GM23338 (cell line): ENCODE results near the gene S1PR2. TPM values are rescaled to one million over a fixed set of nuclear protein-coding genes. Genes with fewer than 3 reads are reported as not detected.

Experiments used
- ATAC-seq: fragments of 200-7000 bp; cut with Tn5 transposase; 3 replicates; pipeline ENCODE4 v1.9.1; 2020
- DNase-seq: peaks from one replicate; pipeline ENCODE4 v3.0.0-alpha.2; 2015; ENCODE audit warnings: low spot score
- H2AFZ ChIP-seq: fragments of 200-600 bp; sonication (generic); 2 replicates; pipeline ENCODE4 v1.8.0; 2016; ENCODE audit warnings: antibody characterized with exemption, mild to moderate bottlenecking, moderate library complexity
- H3F3A ChIP-seq: fragments of 200-600 bp; sonication (generic); replicated peaks from 2 replicates; pipeline ENCODE4 v1.8.0; 2017; ENCODE audit warnings: antibody characterized with exemption, mixed run types, low read depth
- H3K27ac ChIP-seq: fragments of 200-600 bp; sonication (generic); 2 replicates; pipeline ENCODE4 v1.6.1; 2016; ENCODE audit warnings: low read depth
- H3K27me3 ChIP-seq: fragments of 200-600 bp; sonication (generic); 2 replicates; pipeline ENCODE4 v1.8.0; 2016; ENCODE audit warnings: mild to moderate bottlenecking, mixed run types, moderate library complexity; ENCODE audit not compliant: insufficient read depth
- H3K36me3 ChIP-seq: fragments of 200-600 bp; sonication (generic); 2 replicates; pipeline ENCODE4 v1.8.0; 2016; ENCODE audit warnings: mild to moderate bottlenecking; ENCODE audit not compliant: insufficient read depth
- H3K4me1 ChIP-seq: fragments of 200-600 bp; sonication (generic); 2 replicates; pipeline ENCODE4 v1.8.0; 2016; ENCODE audit warnings: mild to moderate bottlenecking, moderate library complexity; ENCODE audit not compliant: insufficient read depth
- H3K4me2 ChIP-seq: fragments of 200-600 bp; sonication (generic); 2 replicates; pipeline ENCODE4 v1.7.1; 2017; ENCODE audit warnings: mixed run types
- H3K4me3 ChIP-seq: fragments of 200-600 bp; sonication (generic); 2 replicates; pipeline ENCODE4 v1.6.1; 2016; ENCODE audit warnings: mixed run types
- H3K79me2 ChIP-seq: fragments of 200-600 bp; sonication (generic); replicated peaks from 2 replicates; pipeline ENCODE4 v1.8.0; 2017; ENCODE audit warnings: mild to moderate bottlenecking; ENCODE audit not compliant: insufficient read depth
- H3K9me2 ChIP-seq: fragments of 200-600 bp; sonication (generic); 2 replicates; pipeline ENCODE4 v1.8.0; 2017; ENCODE audit not compliant: insufficient read depth
- H4K20me1 ChIP-seq: fragments of 200-600 bp; sonication (generic); replicated peaks from 2 replicates; pipeline ENCODE4 v1.8.0; 2017; ENCODE audit warnings: mild to moderate bottlenecking; ENCODE audit not compliant: insufficient read depth
- H3K27ac Mint-ChIP-seq: 2 replicates; pipeline ENCODE4 v1.8.0; 2020; ENCODE audit warnings: inconsistent platforms, mild to moderate bottlenecking, moderate library complexity, mixed read lengths
- H3K27me3 Mint-ChIP-seq: 3 replicates; pipeline ENCODE4 v1.8.0; 2022; ENCODE audit warnings: low read depth, mild to moderate bottlenecking, moderate library complexity, mixed read lengths, inconsistent platforms; ENCODE audit not compliant: insufficient read depth, poor library complexity
- H3K36me3 Mint-ChIP-seq: 3 replicates; pipeline ENCODE4 v1.8.0; 2021; ENCODE audit warnings: low read depth, mild to moderate bottlenecking, inconsistent platforms, moderate library complexity, mixed read lengths
- H3K4me1 Mint-ChIP-seq: 3 replicates; pipeline ENCODE4 v1.8.0; 2020; ENCODE audit warnings: mild to moderate bottlenecking, inconsistent platforms, mixed read lengths
- H3K4me3 Mint-ChIP-seq: 3 replicates; pipeline ENCODE4 v1.8.0; 2021; ENCODE audit warnings: moderate library complexity, mild to moderate bottlenecking, inconsistent platforms, mixed read lengths
- H3K9me3 Mint-ChIP-seq: 3 replicates; pipeline ENCODE4 v1.8.0; 2020; ENCODE audit warnings: moderate library complexity, mild to moderate bottlenecking, inconsistent platforms, mixed read lengths
- CTCF ChIP-seq, 2 experiments: fragments of 200-600 bp in 1 of 2; sonication (generic) in 1 of 2; conservative IDR thresholded peaks; 2 replicates each; pipeline versions ENCODE4 v1.5.1 to v1.6.1; 2016 to 2017; ENCODE audit warnings: antibody characterized with exemption in 2 of 2, low read depth in 2 of 2, mild to moderate bottlenecking in 2 of 2, moderate library complexity in 1 of 2
- ETS1 ChIP-seq: IDR thresholded peaks from 2 replicates; pipeline ENCODE4 v1.6.1; 2016; ENCODE audit warnings: antibody characterized with exemption
- EZH2phosphoT487 ChIP-seq: fragments of 200-600 bp; sonication (generic); IDR thresholded peaks from one replicate; pipeline ENCODE4 v1.8.1; 2018; ENCODE audit warnings: antibody characterized with exemption; ENCODE audit not compliant: unreplicated experiment
- JUNB ChIP-seq: IDR thresholded peaks from one replicate; pipeline ENCODE4 v1.6.1; 2016; ENCODE audit warnings: antibody characterized with exemption; ENCODE audit not compliant: unreplicated experiment
- NANOG ChIP-seq: IDR thresholded peaks from 2 replicates; pipeline ENCODE4 v1.6.1; 2016; ENCODE audit warnings: antibody characterized with exemption, borderline replicate concordance
- POLR2AphosphoS5 ChIP-seq: IDR thresholded peaks from 2 replicates; pipeline ENCODE4 v1.6.1; 2016; ENCODE audit warnings: antibody characterized with exemption, low read depth
- STAT1 ChIP-seq: IDR thresholded peaks from one replicate; pipeline ENCODE4 v1.6.1; 2016; ENCODE audit warnings: antibody characterized with exemption; ENCODE audit not compliant: unreplicated experiment
- ZNF114 ChIP-seq: fragments of 250-450 bp; sonication (Bioruptor Pico); IDR thresholded peaks from 2 replicates; pipeline ENCODE4 v1.5.0; 2020; ENCODE audit warnings: mild to moderate bottlenecking, moderate library complexity
- ZNF331 ChIP-seq: fragments of 250-450 bp; sonication (Bioruptor Pico); IDR thresholded peaks from 2 replicates; pipeline ENCODE4 v1.5.0; 2020; ENCODE audit warnings: low read depth, mild to moderate bottlenecking, moderate library complexity
- polyA plus RNA-seq: library from polyadenylated mRNA; unstranded; fragments of >200 nt; fragmentation: Nextera tagmentation; extraction: Ambion mirVana; gene quantifications from 2 replicates; pipeline ENCODE4 v1.2.1, GENCODE V29; 2016
- total RNA-seq: library from RNA; depleted of rRNA; stranded (reverse); fragments of >200 nt; shearing (Covaris generic); gene quantifications from 2 replicates; pipeline ENCODE4 v1.2.3, GENCODE V29; 2014

The S1PR2 gene
- total and polyA plus RNA-seq, 2 experiments from 2014 or later: 9.2 to 13.9 TPM

DNA sequence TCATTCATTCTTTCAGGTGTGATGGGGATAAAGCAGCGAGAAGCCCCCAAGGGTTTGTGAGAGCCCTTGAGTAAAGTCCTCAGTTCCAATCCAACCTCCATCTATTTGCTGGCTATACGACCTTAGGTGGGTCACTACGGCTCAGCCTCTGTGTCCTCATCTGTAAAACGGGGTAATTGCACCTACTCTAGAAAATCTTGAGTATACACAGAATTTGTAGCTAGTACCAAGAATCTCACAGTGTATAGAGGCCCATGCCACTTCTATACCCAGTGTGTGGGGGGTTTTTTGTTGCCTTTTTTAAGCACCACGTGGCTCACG is 36.0 kb downstream of the S1PR2 start:
- ATAC-seq: no peak
- Histone ChIP-seq H3K4me3 (peak overlapping the region; percentile 92), H3K4me2 (peak overlapping the region; percentile 99), H3F3A (0 out of 2 replicates have a peak, but pooled peaks cover 6% of the 10 kb centered on the region), H3K27ac (no peak overlapping the region), H3K9me2 (no peaks in the 10 kb centered on the region), H3K27me3 (no peaks in the 10 kb centered on the region), H3K4me1 (peaks cover 6% of the 10 kb centered on the region; the same call in 1 of the 2 replicates), H3K36me3 (no peaks in the 10 kb centered on the region), H3K79me2 (peaks cover 44% of the 10 kb centered on the region), H2AFZ (peak overlapping the region; percentile 70; the same call in 1 of the 2 replicates), H4K20me1 (peaks cover 26% of the 10 kb centered on the region)
- H3K36me3 Mint-ChIP-seq: peaks cover 15% of the 10 kb centered on the region; the same call in 2 of the 3 replicates
- H3K9me3 Mint-ChIP-seq: no peaks in the 10 kb centered on the region
- peak overlapping the region; percentile 92 for H3K4me3 Mint-ChIP-seq
- H3K27me3 Mint-ChIP-seq: peaks cover 2% of the 10 kb centered on the region
- no peaks in the 10 kb centered on the region; the same call in 2 of the 3 replicates for H3K4me1 Mint-ChIP-seq
- no peak overlapping the region for H3K27ac Mint-ChIP-seq
- no peak for TF ChIP-seq NANOG
- TF ChIP-seq STAT1: no peak
- no peak for TF ChIP-seq EZH2phosphoT487
- no peak for TF ChIP-seq POLR2AphosphoS5
- TF ChIP-seq ETS1: no peak
- TF ChIP-seq ZNF331 (CRISPR knock-in tag): no peak
- no peak for TF ChIP-seq JUNB
- TF ChIP-seq ZNF114 (CRISPR knock-in tag): no peak
- no peak for TF ChIP-seq CTCF (conservative IDR thresholded peaks at IDR 0.05; ENCODE audit: low read depth in 2 of 2)
- DNase-seq: no peak

GRCh38 chr19:10194500-10195198 is 36.5 kb downstream of the S1PR2 start, which contains the start of gene DNMT1:
DNMT1 (minus strand) TSS chr19:10194953; CDS start chr19:10194899, 54 bp downstream.
- peak within 1 kb of the TSS; percentile 87 for H2AFZ ChIP-seq
- 0 out of 2 replicates have a peak, but pooled peaks cover 6% of the 10 kb centered on the region for H3F3A ChIP-seq
- peak within 1 kb of the TSS; percentile 92 for H3K4me3 ChIP-seq
- no peaks in the 10 kb centered on the region for H3K27me3 ChIP-seq
- H3K4me3 Mint-ChIP-seq: peak within 1 kb of the TSS; percentile 92
- no peaks in the 10 kb centered on the region for H3K36me3 ChIP-seq
- H3K79me2 ChIP-seq: peaks cover 49% of the 10 kb centered on the region
- H3K36me3 Mint-ChIP-seq: peaks cover 20% of the 10 kb centered on the region
- TF ChIP-seq ZNF331 (CRISPR knock-in tag) (no peak), ETS1 (peak; percentile 51; the same call in 1 of the 2 replicates), POLR2AphosphoS5 (peak; percentile 96)
- H3K9me3 Mint-ChIP-seq: no peaks in the 10 kb centered on the region
- H3K4me1 Mint-ChIP-seq: no peaks in the 10 kb centered on the region; the same call in 2 of the 3 replicates
- ATAC-seq (peak; percentile 97), DNase-seq (peak; percentile 97)
- peaks cover 31% of the 10 kb centered on the region for H4K20me1 ChIP-seq
- peak within 1 kb of the TSS; percentile 99 for H3K4me2 ChIP-seq
- peaks cover 6% of the 10 kb centered on the region; the same call in 1 of the 2 replicates for H3K4me1 ChIP-seq
- H3K9me2 ChIP-seq: no peaks in the 10 kb centered on the region
- peak within 1 kb of the TSS; percentile 91 for H3K27ac Mint-ChIP-seq
- H3K27me3 Mint-ChIP-seq: peaks cover 2% of the 10 kb centered on the region
- H3K27ac ChIP-seq: peak within 1 kb of the TSS; percentile 91
